ENCODE data around the gene SEMA4A.

The SEMA4A gene

DNA sequence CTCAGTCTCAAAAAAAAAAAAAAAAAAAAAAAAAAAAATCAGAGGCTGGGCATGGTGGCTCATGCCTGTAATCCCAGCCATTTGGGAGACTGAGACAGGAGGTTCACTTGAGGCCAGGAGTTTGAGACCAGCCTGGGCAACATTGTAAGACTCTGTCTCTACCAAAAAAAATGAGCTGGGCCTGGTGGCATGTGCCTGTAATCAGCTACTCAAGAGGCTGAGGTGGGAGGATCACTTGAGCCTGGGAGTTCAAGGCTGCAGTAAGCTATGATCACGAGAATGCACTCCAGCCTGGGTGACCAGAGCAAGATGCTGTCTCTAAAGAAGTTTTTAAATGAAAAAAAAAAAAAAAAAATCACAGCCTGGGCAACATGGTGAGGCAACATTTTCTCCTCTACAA lies 10.3 kb downstream of the SEMA4A start:
- TF ChIP-seq FOXP2 (optimal IDR thresholded peaks at IDR 0.05; ENCODE audit: borderline replicate concordance, extremely low read depth, extremely low read length, insufficient read depth): no peak
- TF ChIP-seq POLR2AphosphoS5 (IDR thresholded peaks at IDR 0.05; ENCODE audit: low read depth, low read length): no peak

DNA sequence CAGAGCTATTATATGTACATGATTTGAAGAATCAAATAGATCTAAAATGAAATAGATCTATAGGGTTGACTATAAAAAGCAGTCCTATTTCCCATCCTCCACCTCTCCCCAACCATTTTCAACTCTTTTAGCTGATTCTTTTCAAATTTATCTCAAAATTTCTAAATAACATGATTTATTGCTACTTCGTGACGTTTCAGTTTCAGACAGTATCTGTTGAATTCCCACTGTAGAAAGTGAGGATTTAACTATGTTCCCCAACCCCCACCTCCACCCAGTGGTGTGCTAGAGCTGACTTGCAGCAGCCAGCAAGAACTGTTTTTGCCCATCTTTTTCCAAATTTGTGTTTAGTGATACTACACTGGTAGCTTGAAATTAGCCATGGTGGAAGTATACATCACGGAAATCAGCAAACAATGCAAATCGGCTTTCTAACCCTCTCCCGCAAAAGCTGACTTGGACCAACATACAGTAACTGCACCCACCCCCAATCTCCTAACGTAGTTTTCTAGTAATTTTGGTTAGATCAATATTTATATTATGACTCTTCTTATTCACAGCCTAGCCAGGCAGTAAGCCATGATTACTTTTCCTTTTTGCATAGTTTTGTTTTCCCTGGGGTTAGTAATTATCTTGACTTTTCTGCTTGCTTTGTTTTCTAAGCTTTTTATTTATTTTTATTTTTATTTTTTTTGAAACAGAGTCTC lies 10.9 kb downstream of the SEMA4A start:
- TF ChIP-seq TAF1 (IDR thresholded peaks at IDR 0.05; ENCODE audit: borderline replicate concordance, insufficient read depth, low read length): no peak
- no peak for TF ChIP-seq SIN3A (IDR thresholded peaks at IDR 0.05; ENCODE audit: borderline replicate concordance, insufficient read depth, low read length)
- no peak for TF ChIP-seq FOXP2 (optimal IDR thresholded peaks at IDR 0.05; ENCODE audit: borderline replicate concordance, extremely low read depth, extremely low read length, insufficient read depth)
- TF ChIP-seq POLR2AphosphoS5 (IDR thresholded peaks at IDR 0.05; ENCODE audit: low read depth, low read length): no peak
- TF ChIP-seq, protein P1, sequence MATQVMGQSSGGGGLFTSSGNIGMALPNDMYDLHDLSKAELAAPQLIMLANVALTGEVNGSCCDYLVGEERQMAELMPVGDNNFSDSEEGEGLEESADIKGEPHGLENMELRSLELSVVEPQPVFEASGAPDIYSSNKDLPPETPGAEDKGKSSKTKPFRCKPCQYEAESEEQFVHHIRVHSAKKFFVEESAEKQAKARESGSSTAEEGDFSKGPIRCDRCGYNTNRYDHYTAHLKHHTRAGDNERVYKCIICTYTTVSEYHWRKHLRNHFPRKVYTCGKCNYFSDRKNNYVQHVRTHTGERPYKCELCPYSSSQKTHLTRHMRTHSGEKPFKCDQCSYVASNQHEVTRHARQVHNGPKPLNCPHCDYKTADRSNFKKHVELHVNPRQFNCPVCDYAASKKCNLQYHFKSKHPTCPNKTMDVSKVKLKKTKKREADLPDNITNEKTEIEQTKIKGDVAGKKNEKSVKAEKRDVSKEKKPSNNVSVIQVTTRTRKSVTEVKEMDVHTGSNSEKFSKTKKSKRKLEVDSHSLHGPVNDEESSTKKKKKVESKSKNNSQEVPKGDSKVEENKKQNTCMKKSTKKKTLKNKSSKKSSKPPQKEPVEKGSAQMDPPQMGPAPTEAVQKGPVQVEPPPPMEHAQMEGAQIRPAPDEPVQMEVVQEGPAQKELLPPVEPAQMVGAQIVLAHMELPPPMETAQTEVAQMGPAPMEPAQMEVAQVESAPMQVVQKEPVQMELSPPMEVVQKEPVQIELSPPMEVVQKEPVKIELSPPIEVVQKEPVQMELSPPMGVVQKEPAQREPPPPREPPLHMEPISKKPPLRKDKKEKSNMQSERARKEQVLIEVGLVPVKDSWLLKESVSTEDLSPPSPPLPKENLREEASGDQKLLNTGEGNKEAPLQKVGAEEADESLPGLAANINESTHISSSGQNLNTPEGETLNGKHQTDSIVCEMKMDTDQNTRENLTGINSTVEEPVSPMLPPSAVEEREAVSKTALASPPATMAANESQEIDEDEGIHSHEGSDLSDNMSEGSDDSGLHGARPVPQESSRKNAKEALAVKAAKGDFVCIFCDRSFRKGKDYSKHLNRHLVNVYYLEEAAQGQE (IDR thresholded peaks at IDR 0.05; ENCODE audit: insufficient read depth in 1 of 2, low read depth in 2 of 2, low read length in 2 of 2): no peak

DNA sequence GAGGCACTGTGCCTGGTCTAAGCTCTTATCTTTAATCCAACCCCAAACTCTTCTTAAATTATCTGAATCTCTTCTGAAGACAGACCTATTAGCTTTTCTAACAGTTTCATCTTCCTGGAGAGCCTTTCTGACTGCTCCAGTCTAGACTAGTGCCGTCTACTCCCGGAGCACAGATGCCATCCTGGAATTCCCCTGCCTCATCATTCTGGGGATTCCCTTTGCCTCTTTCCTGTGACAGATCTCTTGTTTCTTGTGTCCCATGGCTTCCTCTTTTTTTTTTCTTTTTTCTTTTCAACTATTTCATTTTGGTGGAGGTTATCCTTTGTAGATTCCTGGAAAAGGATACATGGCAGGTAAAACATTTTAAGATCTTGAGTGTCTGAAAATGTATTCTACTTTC lies 11.7 kb downstream of the SEMA4A start:
- no peak for TF ChIP-seq FOXP2 (optimal IDR thresholded peaks at IDR 0.05; ENCODE audit: borderline replicate concordance, extremely low read depth, extremely low read length, insufficient read depth)
- no peak for TF ChIP-seq SIN3A (IDR thresholded peaks at IDR 0.05; ENCODE audit: borderline replicate concordance, insufficient read depth, low read length)
- TF ChIP-seq, protein P1 (IDR thresholded peaks at IDR 0.05; ENCODE audit: insufficient read depth in 1 of 2, low read depth in 2 of 2, low read length in 2 of 2): no peak
- TF ChIP-seq TAF1 (IDR thresholded peaks at IDR 0.05; ENCODE audit: borderline replicate concordance, insufficient read depth, low read length): no peak
- TF ChIP-seq POLR2AphosphoS5 (IDR thresholded peaks at IDR 0.05; ENCODE audit: low read depth, low read length): no peak

DNA sequence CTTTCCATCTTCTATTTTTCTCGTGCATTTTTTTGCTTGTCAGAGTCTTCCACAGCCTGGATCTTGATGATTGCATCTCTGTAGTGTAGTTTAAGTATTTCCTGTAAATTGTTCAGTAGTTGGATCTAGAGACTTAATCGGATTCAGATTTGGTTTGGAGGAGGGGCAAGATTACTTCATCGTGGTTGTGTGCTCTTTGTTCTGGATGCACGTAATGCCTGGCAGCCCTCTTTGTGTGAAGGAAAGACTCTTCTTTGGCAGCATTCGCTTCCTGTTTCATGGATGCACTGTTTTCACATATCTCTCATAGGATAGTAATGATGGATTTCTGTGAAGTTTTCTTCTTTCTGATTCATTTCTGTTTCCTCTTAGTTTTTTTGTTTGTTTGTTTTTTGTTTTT lies 14.2 kb downstream of the SEMA4A start:
- TF ChIP-seq FOXP2 (optimal IDR thresholded peaks at IDR 0.05; ENCODE audit: borderline replicate concordance, extremely low read depth, extremely low read length, insufficient read depth): no peak
- no peak for TF ChIP-seq TAF1 (IDR thresholded peaks at IDR 0.05; ENCODE audit: borderline replicate concordance, insufficient read depth, low read length)
- TF ChIP-seq SIN3A (IDR thresholded peaks at IDR 0.05; ENCODE audit: borderline replicate concordance, insufficient read depth, low read length): no peak

DNA sequence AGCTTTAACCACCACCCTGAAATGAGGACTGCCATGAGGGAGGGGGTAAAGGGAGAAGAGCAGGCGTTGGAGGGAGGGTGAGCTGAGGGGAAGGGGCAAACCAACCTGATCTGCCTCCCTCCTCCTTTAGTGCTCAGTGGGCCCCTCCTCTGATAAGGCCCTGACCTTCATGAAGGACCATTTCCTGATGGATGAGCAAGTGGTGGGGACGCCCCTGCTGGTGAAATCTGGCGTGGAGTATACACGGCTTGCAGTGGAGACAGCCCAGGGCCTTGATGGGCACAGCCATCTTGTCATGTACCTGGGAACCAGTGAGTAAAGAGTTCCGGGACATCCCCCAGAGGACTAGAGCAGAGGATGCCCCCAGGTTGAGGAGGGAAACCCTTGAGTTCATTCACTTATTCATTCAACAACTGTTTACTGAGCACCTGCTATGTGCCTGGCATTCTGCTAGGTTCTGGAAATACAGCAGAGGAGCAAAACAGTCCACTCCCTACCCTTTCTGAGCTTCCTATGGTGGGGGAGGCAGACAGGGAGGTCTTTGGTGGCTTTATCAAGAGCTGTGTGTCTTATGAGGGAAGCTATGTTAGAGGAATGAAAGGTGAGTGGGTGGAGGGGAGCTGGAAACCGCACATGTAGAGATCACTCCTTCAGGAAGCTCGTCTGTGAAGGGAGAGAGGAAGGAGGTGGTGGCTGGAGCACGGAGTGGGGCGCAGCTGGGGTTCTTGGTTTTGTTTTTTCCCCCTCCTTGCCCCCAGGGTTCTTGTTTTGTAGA lies 19.5 kb downstream of the SEMA4A start:
- no peak for TF ChIP-seq FOXP2 (optimal IDR thresholded peaks at IDR 0.05; ENCODE audit: borderline replicate concordance, extremely low read depth, extremely low read length, insufficient read depth)

DNA sequence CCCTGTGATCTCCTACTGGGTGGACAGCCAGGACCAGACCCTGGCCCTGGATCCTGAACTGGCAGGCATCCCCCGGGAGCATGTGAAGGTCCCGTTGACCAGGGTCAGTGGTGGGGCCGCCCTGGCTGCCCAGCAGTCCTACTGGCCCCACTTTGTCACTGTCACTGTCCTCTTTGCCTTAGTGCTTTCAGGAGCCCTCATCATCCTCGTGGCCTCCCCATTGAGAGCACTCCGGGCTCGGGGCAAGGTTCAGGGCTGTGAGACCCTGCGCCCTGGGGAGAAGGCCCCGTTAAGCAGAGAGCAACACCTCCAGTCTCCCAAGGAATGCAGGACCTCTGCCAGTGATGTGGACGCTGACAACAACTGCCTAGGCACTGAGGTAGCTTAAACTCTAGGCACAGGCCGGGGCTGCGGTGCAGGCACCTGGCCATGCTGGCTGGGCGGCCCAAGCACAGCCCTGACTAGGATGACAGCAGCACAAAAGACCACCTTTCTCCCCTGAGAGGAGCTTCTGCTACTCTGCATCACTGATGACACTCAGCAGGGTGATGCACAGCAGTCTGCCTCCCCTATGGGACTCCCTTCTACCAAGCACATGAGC lies 23.3 kb downstream of the SEMA4A start:
- TF ChIP-seq FOXP2 (optimal IDR thresholded peaks at IDR 0.05; ENCODE audit: borderline replicate concordance, extremely low read depth, extremely low read length, insufficient read depth) (no peak), SIN3A (IDR thresholded peaks at IDR 0.05; ENCODE audit: borderline replicate concordance, insufficient read depth, low read length) (no peak), POLR2AphosphoS5 (IDR thresholded peaks at IDR 0.05; ENCODE audit: low read depth, low read length) (no peak)
- TF ChIP-seq, protein P1 (IDR thresholded peaks at IDR 0.05; ENCODE audit: insufficient read depth in 1 of 2, low read depth in 2 of 2, low read length in 2 of 2): no peak

Data from PFSK-1 (cell line).